AG09319 (cell line): ENCODE measurements around the gene SH3PXD2A.

ENCODE experiments used
- DNase-seq: peaks from one replicate; pipeline ENCODE4 v3.0.0-alpha.2; 2010; ENCODE audit warnings: low read depth; ENCODE audit errors: extremely low read depth
- CTCF ChIP-seq: IDR thresholded peaks from 2 replicates; pipeline ENCODE4 v1.5.1; 2011; ENCODE audit warnings: low read depth, mild to moderate bottlenecking, inconsistent platforms, low read length, moderate library complexity

SH3PXD2A gene

GRCh38 chr10:103568505-103568904 is 286.9 kb downstream of the SH3PXD2A start:
- no peak for TF ChIP-seq CTCF
- no peak for DNase-seq

GRCh38 chr10:103566536-103566935 is 288.8 kb downstream of the SH3PXD2A start:
- DNase-seq, result no peak
- no peak for TF ChIP-seq CTCF

- TF ChIP-seq CTCF, result peak; percentile 57
- DNase-seq, result no peak
Observed at GRCh38 chr10:103564776-103565520, 290.4 kb downstream of the SH3PXD2A start.

GRCh38 chr10:103564116-103564501 is 291.3 kb downstream of the SH3PXD2A start:
- TF ChIP-seq CTCF, result no peak
- no peak for DNase-seq

GRCh38 chr10:103563231-103564115 is 291.9 kb downstream of the SH3PXD2A start:
- no peak for TF ChIP-seq CTCF
- DNase-seq, result no peak

- TF ChIP-seq CTCF, result no peak
Observed at GRCh38 chr10:103562383-103562782, 293.0 kb downstream of the SH3PXD2A start.

GRCh38 chr10:103560886-103561285 is 294.5 kb downstream of the SH3PXD2A start:
- no peak for TF ChIP-seq CTCF

More at GRCh38 chr10:103562383-103562782, 293.0 kb downstream of the SH3PXD2A start:
- DNase-seq, result no peak

More at GRCh38 chr10:103560886-103561285, 294.5 kb downstream of the SH3PXD2A start:
- DNase-seq, result no peak
